MM.1S (cell line): ENCODE measurements around the gene ANKRD44.

Source experiments
- DNase-seq: peaks from one replicate; pipeline ENCODE4 v3.0.0-alpha.2; 2015
- H2AFZ ChIP-seq: fragments of 300-600 bp; sonication (generic); 2 replicates; pipeline ENCODE4 v1.6.0; 2016; ENCODE audit warnings: antibody characterized with exemption, low read length
- H3F3A ChIP-seq: fragments of 300-600 bp; sonication (generic); 2 replicates; pipeline ENCODE4 v1.6.1; 2016; ENCODE audit warnings: mild to moderate bottlenecking, antibody characterized with exemption, low read length, moderate library complexity, mixed read lengths; ENCODE audit not compliant: insufficient read depth
- H3K27ac ChIP-seq: fragments of 300-600 bp; sonication (generic); 2 replicates; pipeline ENCODE4 v1.5.1; 2016; ENCODE audit warnings: mild to moderate bottlenecking, low read length
- H3K27me3 ChIP-seq: fragments of 300-600 bp; sonication (generic); replicated peaks from 2 replicates; pipeline ENCODE4 v1.6.0; 2016; ENCODE audit warnings: low read length; ENCODE audit not compliant: insufficient read depth
- H3K36me3 ChIP-seq: fragments of 300-600 bp; sonication (generic); replicated peaks from 2 replicates; pipeline ENCODE4 v1.6.1; 2016; ENCODE audit warnings: mild to moderate bottlenecking, low read length, mixed read lengths; ENCODE audit not compliant: insufficient read depth
- H3K4me1 ChIP-seq: fragments of 300-600 bp; sonication (generic); 2 replicates; pipeline ENCODE4 v1.6.1; 2016; ENCODE audit warnings: low read length, mixed read lengths
- H3K4me2 ChIP-seq: fragments of 300-600 bp; sonication (generic); 2 replicates; pipeline ENCODE4 v1.6.0; 2016; ENCODE audit warnings: low read depth, low read length
- H3K4me3 ChIP-seq: fragments of 300-600 bp; sonication (generic); 2 replicates; pipeline ENCODE4 v1.5.1; 2016; ENCODE audit warnings: low read length, mixed read lengths
- H3K79me2 ChIP-seq: fragments of 300-600 bp; sonication (generic); 2 replicates; pipeline ENCODE4 v1.6.1; 2016; ENCODE audit warnings: mixed run types, low read length, mixed read lengths
- H3K9ac ChIP-seq: fragments of 300-600 bp; sonication (generic); 2 replicates; pipeline ENCODE4 v1.6.1; 2016; ENCODE audit warnings: low read length, mixed read lengths
- H3K9me2 ChIP-seq: fragments of 300-600 bp; sonication (generic); replicated peaks from 2 replicates; pipeline ENCODE4 v1.6.1; 2016; ENCODE audit warnings: mild to moderate bottlenecking, low read length, mixed read lengths; ENCODE audit not compliant: insufficient read depth
- H3K9me3 ChIP-seq: fragments of 300-600 bp; sonication (generic); replicated peaks from 2 replicates; pipeline ENCODE4 v1.6.1; 2016; ENCODE audit warnings: mild to moderate bottlenecking, low read length, mixed read lengths; ENCODE audit not compliant: insufficient read depth
- H4K20me1 ChIP-seq: fragments of 300-600 bp; sonication (generic); 2 replicates; pipeline ENCODE4 v1.6.1; 2016; ENCODE audit warnings: mild to moderate bottlenecking, low read length, moderate library complexity, mixed read lengths; ENCODE audit not compliant: insufficient read depth
- EZH2 ChIP-seq: fragments of 300-600 bp; sonication (generic); optimal IDR thresholded peaks from 2 replicates; pipeline ENCODE3; 2017; ENCODE audit warnings: low read depth, mild to moderate bottlenecking, antibody characterized with exemption, low read length, mixed read lengths
- EZH2phosphoT487 ChIP-seq: fragments of 300-600 bp; sonication (generic); IDR thresholded peaks from 2 replicates; pipeline ENCODE4 v1.6.1; 2018; ENCODE audit warnings: antibody characterized with exemption, low read length
- TF ChIP-seq, protein P1 (sequence below): fragments of 300-600 bp; sonication (generic); IDR thresholded peaks from 2 replicates; pipeline ENCODE4 v1.5.1; 2016; ENCODE audit warnings: antibody characterized with exemption, low read length, mixed read lengths

ANKRD44 gene

DNA sequence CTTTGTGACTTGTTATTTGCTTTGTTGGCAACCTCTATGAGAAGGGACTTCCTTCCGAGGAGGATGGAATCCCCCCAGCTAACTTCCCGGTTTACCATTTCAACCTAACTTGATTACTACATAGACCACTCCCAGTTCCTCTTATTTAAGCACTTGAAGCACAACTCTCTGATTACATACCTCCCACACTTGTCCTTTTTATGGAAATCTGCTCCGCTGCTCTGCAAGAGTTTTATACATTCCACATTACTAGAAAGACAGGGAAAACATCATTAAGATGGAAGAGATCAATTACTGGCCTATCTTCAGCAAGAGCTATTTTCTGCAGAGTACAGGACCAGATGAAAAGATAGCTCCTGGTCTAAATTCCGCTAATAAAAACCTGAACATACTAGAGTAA is 224.1 kb downstream of the ANKRD44 start:
- Histone ChIP-seq H3K4me1 (no peaks in the 10 kb centered on the region), H3K9ac (no peak overlapping the region), H3K4me3 (no peak overlapping the region), H3K27me3 (no peaks in the 10 kb centered on the region), H3K79me2 (no peaks in the 10 kb centered on the region), H2AFZ (no peak overlapping the region), H3F3A (no peaks in the 10 kb centered on the region), H3K9me3 (no peaks in the 10 kb centered on the region), H3K9me2 (no peaks in the 10 kb centered on the region), H3K4me2 (no peak overlapping the region), H4K20me1 (no peaks in the 10 kb centered on the region), H3K27ac (no peak overlapping the region), H3K36me3 (no peaks in the 10 kb centered on the region)
- TF ChIP-seq, protein P1, sequence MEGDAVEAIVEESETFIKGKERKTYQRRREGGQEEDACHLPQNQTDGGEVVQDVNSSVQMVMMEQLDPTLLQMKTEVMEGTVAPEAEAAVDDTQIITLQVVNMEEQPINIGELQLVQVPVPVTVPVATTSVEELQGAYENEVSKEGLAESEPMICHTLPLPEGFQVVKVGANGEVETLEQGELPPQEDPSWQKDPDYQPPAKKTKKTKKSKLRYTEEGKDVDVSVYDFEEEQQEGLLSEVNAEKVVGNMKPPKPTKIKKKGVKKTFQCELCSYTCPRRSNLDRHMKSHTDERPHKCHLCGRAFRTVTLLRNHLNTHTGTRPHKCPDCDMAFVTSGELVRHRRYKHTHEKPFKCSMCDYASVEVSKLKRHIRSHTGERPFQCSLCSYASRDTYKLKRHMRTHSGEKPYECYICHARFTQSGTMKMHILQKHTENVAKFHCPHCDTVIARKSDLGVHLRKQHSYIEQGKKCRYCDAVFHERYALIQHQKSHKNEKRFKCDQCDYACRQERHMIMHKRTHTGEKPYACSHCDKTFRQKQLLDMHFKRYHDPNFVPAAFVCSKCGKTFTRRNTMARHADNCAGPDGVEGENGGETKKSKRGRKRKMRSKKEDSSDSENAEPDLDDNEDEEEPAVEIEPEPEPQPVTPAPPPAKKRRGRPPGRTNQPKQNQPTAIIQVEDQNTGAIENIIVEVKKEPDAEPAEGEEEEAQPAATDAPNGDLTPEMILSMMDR = no peak
- TF ChIP-seq EZH2 = no peak
- no peak for TF ChIP-seq EZH2phosphoT487
- no peak for DNase-seq

DNA sequence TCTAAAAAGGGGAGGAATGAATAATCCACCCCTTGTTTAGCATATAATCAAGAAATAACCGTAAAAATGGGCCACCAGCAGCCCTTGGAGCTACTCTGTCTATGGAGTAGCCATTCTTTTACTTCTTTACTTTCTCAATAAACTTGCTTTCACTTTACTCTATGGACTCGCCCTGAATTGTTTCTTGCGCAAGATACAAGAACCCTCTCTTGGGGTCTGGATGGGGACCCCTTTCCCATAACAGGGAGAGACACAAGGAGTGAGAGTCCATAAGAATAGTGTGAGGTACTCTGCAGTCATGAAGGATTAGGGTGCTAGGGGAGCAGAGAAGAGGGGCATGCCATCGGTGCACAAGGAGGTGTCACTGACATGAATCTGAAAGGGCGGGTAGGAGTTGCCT is 224.9 kb downstream of the ANKRD44 start:
- no peak for TF ChIP-seq EZH2
- TF ChIP-seq, protein P1 = no peak
- TF ChIP-seq EZH2phosphoT487 = no peak
- H2AFZ ChIP-seq = no peak overlapping the region
- no peaks in the 10 kb centered on the region for H3K36me3 ChIP-seq
- H3K9ac ChIP-seq = no peak overlapping the region
- H3K4me3 ChIP-seq = no peak overlapping the region
- H3K4me2 ChIP-seq = no peak overlapping the region
- DNase-seq = no peak
- H3K27ac ChIP-seq = no peak overlapping the region
- H3F3A ChIP-seq = no peaks in the 10 kb centered on the region
- no peaks in the 10 kb centered on the region for H4K20me1 ChIP-seq
- H3K9me2 ChIP-seq = no peaks in the 10 kb centered on the region
- no peaks in the 10 kb centered on the region for H3K4me1 ChIP-seq
- no peaks in the 10 kb centered on the region for H3K27me3 ChIP-seq
- no peaks in the 10 kb centered on the region for H3K9me3 ChIP-seq
- H3K79me2 ChIP-seq = no peaks in the 10 kb centered on the region

DNA sequence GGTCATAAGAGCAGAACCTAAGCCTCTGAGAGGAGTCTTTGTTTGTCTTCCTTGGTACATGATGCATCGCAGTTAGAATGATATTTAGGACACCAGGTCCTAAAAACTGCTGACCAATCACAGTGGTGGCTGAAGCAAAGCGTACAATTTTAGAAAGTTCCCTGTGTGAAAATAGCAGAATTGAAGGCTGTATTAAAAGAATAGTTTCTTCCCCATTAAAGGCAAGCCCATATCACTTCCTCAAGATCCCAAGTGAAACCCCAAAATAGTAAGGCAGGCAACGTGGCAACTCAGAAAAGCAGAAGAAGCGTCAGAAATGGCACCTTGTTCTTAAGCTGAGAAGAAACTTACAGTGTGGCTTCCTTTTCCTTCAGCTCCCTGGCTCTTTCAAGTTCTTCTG is 229.3 kb downstream of the ANKRD44 start:
- H3K9ac ChIP-seq = no peak overlapping the region
- TF ChIP-seq, protein P1 = no peak
- TF ChIP-seq EZH2 = no peak
- TF ChIP-seq EZH2phosphoT487 = no peak
- no peaks in the 10 kb centered on the region for H3K9me3 ChIP-seq
- H3K27ac ChIP-seq = no peak overlapping the region
- no peaks in the 10 kb centered on the region for H3K4me1 ChIP-seq
- no peaks in the 10 kb centered on the region for H3F3A ChIP-seq
- H3K4me3 ChIP-seq = no peak overlapping the region
- H3K9me2 ChIP-seq = no peaks in the 10 kb centered on the region
- H3K79me2 ChIP-seq = no peaks in the 10 kb centered on the region
- no peaks in the 10 kb centered on the region for H3K27me3 ChIP-seq
- no peak overlapping the region for H2AFZ ChIP-seq
- no peak overlapping the region for H3K4me2 ChIP-seq
- no peaks in the 10 kb centered on the region for H4K20me1 ChIP-seq
- H3K36me3 ChIP-seq = 0 out of 2 replicates have a peak, but pooled peaks cover 3% of the 10 kb centered on the region
- no peak for DNase-seq
